NCI-H1436 (cell line): Measurements from ENCODE around the gene HIC2.
"Not testable (repeated sequence)": the region's sequence is repeated elsewhere in the genome, so short reads cannot be mapped to it uniquely, and the experiment has no call there.

ENCODE experiments used
- DNase-seq: peaks from one replicate; lab custom pipeline; 2025; lab: John Stamatoyannopoulos, UW

The HIC2 gene

DNA sequence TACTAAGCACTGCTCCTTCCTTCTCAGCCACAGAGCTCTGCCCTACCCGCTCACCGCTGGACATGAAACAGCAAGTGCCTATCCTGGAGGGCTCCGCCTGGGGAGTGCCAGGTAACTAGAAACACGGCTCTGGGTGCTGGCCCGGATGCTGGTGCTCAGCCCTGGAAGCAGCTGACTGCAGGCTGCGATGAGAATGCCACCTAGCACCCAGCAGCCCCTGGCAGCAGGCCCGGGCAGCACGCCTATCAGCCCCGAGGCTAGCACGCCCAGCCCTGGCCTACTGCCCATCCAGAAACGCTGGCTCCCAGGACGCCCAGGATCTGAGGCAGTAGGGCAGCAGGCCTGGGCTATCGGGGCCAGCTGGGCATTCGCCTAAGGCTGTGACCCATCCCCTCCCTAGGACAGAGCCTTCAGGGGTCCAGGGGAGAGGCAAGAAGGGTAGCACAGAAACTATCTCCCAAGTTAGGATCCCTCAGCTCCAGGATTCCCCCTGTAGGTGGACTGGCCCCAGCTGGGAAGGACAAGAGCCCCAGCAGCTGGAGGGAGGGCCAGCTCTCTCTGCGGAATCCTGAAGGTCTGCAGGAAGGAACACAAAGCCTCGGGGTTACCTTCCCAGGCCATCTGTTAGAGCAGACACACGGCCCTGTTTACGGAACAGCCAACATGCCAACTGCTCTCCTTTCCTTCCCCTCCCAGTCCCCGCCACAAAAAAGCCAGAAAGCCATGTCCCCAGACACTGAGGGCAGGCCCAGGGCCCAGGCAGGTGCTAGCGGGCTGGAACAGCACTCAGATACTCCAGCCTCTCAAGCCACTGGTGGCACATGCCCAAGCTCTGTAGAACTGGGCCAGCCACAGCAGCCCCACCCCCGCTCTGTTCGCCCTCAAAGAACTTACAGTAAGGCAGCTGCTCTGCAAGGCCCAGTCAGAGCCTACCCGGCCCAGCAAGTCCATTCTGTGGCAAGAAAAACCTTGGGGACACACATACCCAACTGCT is 76.9 kb downstream of the HIC2 start:
- not testable (repeated sequence) for DNase-seq

DNA sequence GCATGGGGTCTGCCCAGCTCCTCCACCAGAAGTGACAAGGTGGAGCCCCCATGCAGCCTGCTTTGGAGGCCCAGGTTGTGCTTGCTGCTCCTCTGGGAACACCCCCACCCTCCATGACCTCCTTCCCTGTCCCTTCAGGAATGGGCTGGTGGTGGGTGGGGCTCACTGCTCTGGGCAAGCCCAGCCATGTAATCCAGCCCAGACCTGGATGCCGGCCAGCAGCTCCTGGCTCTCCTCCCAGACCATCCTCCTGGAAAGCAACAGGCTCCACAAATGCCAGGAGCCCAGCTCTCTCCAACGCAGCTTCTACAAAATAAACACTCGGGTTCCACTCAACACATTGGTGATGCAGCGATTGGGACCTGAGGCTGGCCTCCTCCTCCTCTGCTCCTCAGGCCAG is 80.8 kb downstream of the HIC2 start:
- DNase-seq = not testable (repeated sequence)

DNA sequence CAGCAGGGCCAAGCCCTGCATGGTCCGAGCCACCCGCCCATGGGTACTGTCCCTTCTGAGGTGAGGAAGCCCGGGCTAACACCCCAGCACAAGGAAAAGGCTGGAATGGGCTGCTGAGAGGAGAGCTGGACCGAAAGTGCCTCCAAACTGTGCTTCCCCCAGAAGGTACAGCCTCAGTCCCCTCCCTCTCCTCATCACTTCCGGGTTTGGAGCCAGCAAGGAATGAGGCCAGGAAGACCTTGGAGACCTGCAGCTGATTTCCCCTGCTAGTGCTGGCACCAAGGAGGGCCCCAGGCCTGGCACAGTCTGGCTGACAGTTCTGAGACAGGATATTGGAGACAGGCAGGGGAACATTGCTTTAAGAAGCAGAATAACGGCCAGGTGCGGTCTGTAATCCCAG is 81.3 kb downstream of the HIC2 start:
- not testable (repeated sequence) for DNase-seq

DNA sequence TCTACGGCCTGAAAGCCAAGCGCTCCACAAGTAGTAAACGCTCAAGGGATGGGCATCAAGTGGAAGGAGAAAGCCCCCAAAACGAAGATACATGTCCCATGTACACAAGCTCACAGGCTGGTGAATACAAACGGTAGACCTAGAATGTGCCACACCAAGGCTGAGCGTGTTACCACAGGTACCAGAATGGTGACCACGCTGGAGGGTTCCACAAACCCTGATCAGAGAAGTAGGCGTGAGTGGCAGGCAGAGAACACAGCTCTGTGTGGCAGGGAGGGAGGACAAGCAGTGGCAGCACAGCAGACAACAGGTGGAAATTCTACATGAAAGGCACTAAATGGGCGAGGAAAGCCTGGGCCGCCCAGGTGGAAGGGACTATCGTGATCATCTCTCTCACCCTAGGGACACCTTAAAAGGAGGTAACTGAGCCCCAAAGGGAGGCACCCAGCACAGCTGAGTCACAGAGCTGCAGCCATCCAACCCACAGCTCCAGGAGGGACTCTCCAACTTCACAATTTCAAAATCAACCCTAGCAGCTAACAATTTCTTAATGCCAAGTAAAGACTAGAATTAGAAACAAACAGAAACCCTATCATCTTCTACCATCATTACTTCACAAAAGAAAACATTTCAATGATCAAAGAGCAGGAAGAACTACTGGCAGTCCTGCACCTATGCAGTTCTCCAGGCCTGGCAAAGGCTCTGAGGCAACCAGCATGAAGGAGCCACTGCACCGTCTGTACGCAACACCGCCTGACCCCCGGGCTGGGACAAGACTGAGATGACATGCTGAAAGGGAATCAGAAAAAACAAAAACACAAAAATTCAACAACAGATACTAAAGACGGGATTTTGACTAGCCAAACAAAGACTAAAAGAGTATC is 82.7 kb downstream of the HIC2 start:
- not testable (repeated sequence) for DNase-seq
